ENCODE results near the gene NAP1L4. TPM values are rescaled to one million over a fixed set of nuclear protein-coding genes. Genes with fewer than 3 reads are reported as not detected.

Gene NAP1L4
- total and polyA plus RNA-seq, 9 donors, result 54.4 to 136 (median 102) TPM

- TF ChIP-seq EP300 (IDR thresholded peaks at IDR 0.05), result no peak
- no peak for TF ChIP-seq CTCF (IDR thresholded peaks at IDR 0.05)
- no peak for TF ChIP-seq POLR2A (IDR thresholded peaks at IDR 0.05)
- intact Hi-C loops (cut with DNase I), result no loop called here
- WGBS, 3 donors, result 63 to 69% (median 65%) methylated on average over 6 of the region's 6 CpGs
- Histone ChIP-seq H3K4me3 (no peak overlapping the region), H3K27ac (no peak overlapping the region), H3K4me1 (ENCODE audit: insufficient read depth) (no peaks in the 10 kb centered on the region), H3K27me3 (no peaks in the 10 kb centered on the region), H3K36me3 (no peaks in the 10 kb centered on the region), H3K9me3 (no peaks in the 10 kb centered on the region)
- no peak for DNase-seq
These were observed 39.8 kb downstream of the NAP1L4 start for GRCh38 chr11:2952290-2952689.

GRCh38 chr11:2951231-2952110 lies 40.7 kb downstream of the NAP1L4 start:
- WGBS, 3 donors, result 70 to 82% (median 71%) methylated on average over 9 of the region's 9 CpGs
- intact Hi-C loops (cut with DNase I), result no loop called here
- H3K4me3 ChIP-seq, result no peak overlapping the region
- H3K27me3 ChIP-seq, result no peaks in the 10 kb centered on the region
- DNase-seq, result no peak
- TF ChIP-seq POLR2A (IDR thresholded peaks at IDR 0.05) (no peak), CTCF (IDR thresholded peaks at IDR 0.05) (no peak), EP300 (IDR thresholded peaks at IDR 0.05) (no peak)
- no peaks in the 10 kb centered on the region for H3K9me3 ChIP-seq
- no peaks in the 10 kb centered on the region for H3K36me3 ChIP-seq
- H3K27ac ChIP-seq, result no peak overlapping the region
- H3K4me1 ChIP-seq (ENCODE audit: insufficient read depth), result no peaks in the 10 kb centered on the region

GRCh38 chr11:2950825-2951224 lies 41.3 kb downstream of the NAP1L4 start:
- TF ChIP-seq EP300 (IDR thresholded peaks at IDR 0.05) (no peak), CTCF (IDR thresholded peaks at IDR 0.05) (no peak), POLR2A (IDR thresholded peaks at IDR 0.05) (no peak)
- Histone ChIP-seq H3K9me3 (no peaks in the 10 kb centered on the region), H3K27ac (no peak overlapping the region), H3K4me1 (ENCODE audit: insufficient read depth) (peaks cover 3% of the 10 kb centered on the region), H3K27me3 (no peaks in the 10 kb centered on the region), H3K36me3 (no peaks in the 10 kb centered on the region), H3K4me3 (no peak overlapping the region)
- intact Hi-C loops (cut with DNase I), result no loop called here
- DNase-seq, result no peak
- 24 to 50% (median 28%) methylated on average over 1 of the region's 1 CpG for WGBS, 3 donors

- intact Hi-C loops (cut with DNase I), result no loop called here
- no peaks in the 10 kb centered on the region for H3K27me3 ChIP-seq
- H3K4me1 ChIP-seq (ENCODE audit: insufficient read depth), result peaks cover 3% of the 10 kb centered on the region
- no peak overlapping the region for H3K27ac ChIP-seq
- WGBS, 3 donors, result 91 to 94% (median 93%) methylated on average over 11 of the region's 11 CpGs
- DNase-seq, result no peak
- no peaks in the 10 kb centered on the region for H3K9me3 ChIP-seq
- no peak overlapping the region for H3K4me3 ChIP-seq
- H3K36me3 ChIP-seq, result no peaks in the 10 kb centered on the region
- no peak for TF ChIP-seq EP300 (IDR thresholded peaks at IDR 0.05)
- TF ChIP-seq CTCF (IDR thresholded peaks at IDR 0.05), result no peak
- TF ChIP-seq POLR2A (IDR thresholded peaks at IDR 0.05), result no peak
These were observed 42.2 kb downstream of the NAP1L4 start for GRCh38 chr11:2949920-2950319.
